ENCODE results near the gene MYLK4.

MYLK4 gene

GRCh38 chr6:2733324-2733723 is 17.4 kb downstream of the MYLK4 start:
- peak; percentile 84 for DNase-seq (ENCODE audit: low spot score)

GRCh38 chr6:2732503-2733089 is 18.1 kb downstream of the MYLK4 start:
- no peak for DNase-seq (ENCODE audit: low spot score)

DNA sequence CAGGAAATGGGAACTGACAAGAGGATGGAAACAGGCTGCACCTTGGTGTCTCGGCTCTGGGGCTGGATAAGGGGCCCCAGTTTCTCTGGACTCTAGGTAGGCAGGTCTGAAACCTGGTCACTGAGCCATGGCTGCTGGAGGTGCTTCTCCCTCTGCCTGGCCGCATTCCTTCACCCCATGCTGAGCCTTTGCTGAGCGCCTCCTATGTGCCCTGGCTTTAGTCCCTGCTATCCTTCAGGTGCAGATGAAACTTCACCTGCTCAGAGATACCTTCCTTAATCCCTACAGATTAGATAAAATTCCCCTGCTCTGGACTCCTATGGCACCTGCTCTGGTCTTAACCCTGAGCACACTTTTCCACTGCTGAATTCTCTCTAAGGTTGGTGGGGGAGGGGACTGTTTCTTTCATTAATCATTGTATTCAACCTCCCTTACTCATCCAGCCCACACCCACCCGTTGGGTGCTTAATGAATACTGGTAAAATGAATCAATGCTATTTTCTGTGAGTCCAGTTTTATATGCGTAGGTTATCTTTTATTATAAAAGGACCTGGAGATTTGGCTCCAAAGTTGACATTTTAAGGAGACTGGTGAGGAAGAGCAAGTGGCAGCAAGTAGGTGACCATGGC is 19.3 kb downstream of the MYLK4 start:
- no peak for DNase-seq (ENCODE audit: low spot score)

GRCh38 chr6:2730353-2731107 is 20.2 kb downstream of the MYLK4 start:
- peak; percentile 42 for DNase-seq (ENCODE audit: low spot score)

DNA sequence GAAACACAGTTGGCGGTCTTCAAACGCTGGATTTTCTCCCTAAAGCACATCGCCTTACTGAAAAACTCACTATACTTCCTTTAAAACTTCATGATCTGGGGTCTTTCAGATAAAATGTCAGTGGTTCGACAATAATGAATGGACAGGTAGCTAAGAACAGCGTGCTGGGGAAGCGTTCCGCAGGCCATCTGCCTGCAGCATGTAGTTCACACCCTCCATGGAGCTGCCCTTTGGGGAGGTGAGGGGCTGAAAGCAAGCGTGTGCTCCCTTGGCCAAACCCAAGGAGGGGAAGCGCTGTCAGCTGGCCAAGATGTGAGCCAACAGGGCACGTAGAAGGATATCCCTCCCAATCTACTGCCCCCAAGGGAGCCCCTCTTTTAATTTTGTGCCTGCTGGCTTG is 20.8 kb downstream of the MYLK4 start:
- no peak for DNase-seq (ENCODE audit: low spot score)

DNA sequence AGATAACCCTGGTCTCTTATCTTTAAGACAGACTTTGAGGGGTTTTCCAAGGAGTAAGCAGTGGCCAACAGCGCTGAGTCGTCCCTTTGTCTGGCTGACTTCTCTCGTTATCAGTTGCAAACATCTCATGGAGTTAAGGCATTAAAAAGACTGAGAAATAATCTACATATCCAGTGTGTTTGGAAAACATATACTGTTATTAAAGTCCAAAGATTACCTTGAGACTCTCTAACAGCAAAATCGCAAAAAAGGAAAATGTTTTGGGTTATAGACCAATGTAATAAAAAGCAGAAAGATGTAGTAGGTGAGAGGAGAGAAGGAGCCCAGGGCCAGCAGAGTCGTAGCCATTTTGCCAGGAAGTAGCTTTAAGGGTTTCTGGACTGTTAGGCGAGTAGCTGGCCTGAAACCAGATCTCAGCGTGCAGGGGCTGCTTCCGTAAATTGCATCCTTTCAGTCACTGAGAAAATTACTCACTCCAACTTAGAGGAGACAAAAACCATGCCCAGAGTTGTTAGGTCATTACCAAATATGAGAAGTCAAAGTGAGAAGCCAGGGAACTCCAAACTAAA is 24.6 kb downstream of the MYLK4 start:
- peak; percentile 48 for DNase-seq (ENCODE audit: low spot score)

DNA sequence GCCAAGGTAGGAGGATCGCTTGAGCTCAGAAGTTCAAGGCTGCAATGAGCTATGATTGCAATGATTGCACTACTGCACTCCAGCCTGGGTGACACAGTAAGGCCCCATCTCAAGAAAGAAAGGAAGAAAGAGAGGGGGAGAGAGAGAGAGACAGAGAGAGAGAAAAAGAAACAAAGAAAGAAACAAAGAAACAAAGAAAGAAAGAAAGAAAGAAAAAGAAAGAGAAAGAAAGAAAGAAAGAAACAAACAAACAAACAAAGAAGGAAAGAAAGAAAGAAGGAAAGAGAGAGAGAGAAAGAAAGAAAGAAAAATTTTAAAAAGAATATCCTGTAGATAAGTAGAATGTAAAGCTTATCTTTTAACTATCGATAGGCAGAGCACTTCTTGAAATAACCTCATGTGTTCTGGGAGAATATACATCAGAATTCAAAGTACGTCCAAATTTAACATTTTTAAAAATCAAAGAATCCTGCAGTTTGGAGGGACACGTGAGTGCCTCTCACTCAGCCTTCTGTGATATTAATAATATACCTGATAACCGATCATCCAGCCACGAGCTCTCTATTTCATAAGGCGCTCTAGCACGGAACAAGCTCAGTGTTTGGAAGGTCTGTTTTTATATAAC is 25.2 kb downstream of the MYLK4 start:
- no peak for DNase-seq (ENCODE audit: low spot score)

- no peak for DNase-seq (ENCODE audit: low spot score)
Measured at GRCh38 chr6:2721219-2721618, 29.5 kb downstream of the MYLK4 start.

- DNase-seq (ENCODE audit: low spot score) = no peak
Measured at GRCh38 chr6:2719093-2719455, 31.6 kb downstream of the MYLK4 start.

GRCh38 chr6:2718334-2719092 is 32.2 kb downstream of the MYLK4 start:
- DNase-seq (ENCODE audit: low spot score) = no peak

GRCh38 chr6:2716936-2717700 is 33.6 kb downstream of the MYLK4 start:
- no peak for DNase-seq (ENCODE audit: low spot score)

- no peak for DNase-seq (ENCODE audit: low spot score)
Measured at GRCh38 chr6:2715737-2716136, 35.0 kb downstream of the MYLK4 start.

- peak; percentile 28 for DNase-seq (ENCODE audit: low spot score)
Measured at GRCh38 chr6:2714111-2714895, 36.4 kb downstream of the MYLK4 start.

DNA sequence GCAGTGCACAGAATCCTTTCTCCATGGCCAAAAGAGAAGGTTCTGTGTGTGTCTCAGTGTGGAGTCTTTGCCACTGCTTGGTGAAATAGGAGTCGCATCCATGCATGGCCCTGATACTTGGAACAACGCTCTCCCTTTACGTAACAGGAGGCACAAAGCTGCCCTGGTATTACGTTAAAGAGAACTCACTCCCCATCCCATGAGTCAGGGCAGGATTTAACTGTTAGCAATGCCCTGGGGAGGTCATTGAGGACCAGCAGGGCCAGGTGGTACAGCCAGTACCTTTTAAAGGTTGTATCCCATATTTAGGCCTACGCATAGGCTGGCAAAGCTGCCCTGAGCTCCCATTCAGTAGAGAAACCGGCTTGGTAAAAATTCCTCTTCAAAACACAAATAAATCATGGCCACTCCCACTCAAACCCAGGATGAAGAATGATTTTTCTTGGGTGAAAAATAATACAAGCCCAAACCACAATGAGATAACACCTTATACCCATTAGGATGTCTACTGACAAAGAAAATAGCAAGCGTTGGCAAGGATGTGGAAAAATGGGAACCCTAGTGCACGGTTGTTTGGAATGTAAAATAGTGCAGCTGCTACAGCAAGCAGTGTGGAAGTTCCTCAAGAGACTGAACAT is 37.1 kb downstream of the MYLK4 start:
- DNase-seq (ENCODE audit: low spot score) = no peak

- no peak for DNase-seq (ENCODE audit: low spot score)
Measured at GRCh38 chr6:2712102-2712501, 38.6 kb downstream of the MYLK4 start.

- no peak for DNase-seq (ENCODE audit: low spot score)
Measured at GRCh38 chr6:2710412-2710811, 40.3 kb downstream of the MYLK4 start.

DNA sequence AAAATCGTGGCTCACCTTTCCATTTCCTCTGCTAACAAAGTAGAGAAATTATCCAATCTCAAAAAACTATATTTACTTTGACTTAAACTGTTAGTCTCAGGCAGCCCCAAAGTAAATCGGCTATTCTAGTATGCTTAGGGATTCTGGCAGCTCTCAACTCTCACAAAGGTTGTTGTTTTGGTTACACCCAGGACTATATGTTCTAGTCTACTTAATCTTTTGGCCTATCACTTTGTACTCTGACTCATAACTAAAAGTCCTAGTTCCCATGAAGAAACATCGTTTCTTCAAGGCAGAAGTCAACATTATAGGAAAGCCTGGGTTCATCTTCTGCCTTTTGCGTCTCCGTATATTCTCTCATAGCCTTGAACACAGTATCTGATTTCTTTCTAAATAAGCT is 42.3 kb downstream of the MYLK4 start:
- no peak for DNase-seq (ENCODE audit: low spot score)

GRCh38 chr6:2706558-2706957 is 44.2 kb downstream of the MYLK4 start:
- DNase-seq (ENCODE audit: low spot score) = peak; percentile 50

DNA sequence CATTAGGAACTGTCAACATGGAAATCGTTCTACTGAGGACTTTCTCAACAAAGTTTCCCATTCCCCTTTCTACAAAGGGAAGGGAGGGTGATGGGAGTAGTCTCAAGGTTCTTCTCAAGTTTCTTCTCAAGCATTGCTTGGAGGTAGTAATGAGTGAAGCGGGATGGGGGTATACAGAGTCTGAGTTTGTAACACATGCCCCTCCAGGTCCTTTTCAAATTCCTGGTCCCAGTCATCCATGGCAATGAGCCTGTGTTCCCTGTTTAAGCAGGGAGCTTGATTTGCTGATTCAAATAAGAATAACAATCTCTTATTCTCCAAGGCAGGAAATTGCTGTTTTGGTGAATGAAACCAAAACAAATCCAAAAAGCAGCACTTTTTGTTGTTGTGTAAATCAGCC is 45.5 kb downstream of the MYLK4 start:
- DNase-seq (ENCODE audit: low spot score) = no peak

DNA sequence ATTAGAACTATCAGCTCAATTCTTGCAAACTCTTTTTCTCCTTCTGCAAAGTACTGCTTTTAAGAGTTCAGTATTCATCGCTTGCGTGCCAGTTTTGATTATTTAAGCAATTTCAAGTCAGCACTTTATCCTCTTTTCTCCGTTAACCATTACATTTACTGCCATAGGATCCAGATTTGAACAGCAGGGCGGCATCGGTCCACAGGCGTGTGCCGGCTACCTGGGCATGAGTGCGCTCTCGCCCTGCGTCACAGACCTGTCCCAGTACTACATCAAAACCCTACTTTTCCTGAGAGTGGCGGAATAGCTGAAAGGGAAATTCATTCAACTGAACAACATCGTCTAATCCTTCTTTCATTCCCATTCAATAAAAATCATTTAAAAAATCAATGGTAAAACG is 53.4 kb downstream of the MYLK4 start:
- DNase-seq (ENCODE audit: low spot score) = no peak

Measured in Ammon's horn (tissue), 1 donor.